Esophagus muscularis mucosa (tissue), 4 donors: Measurements from ENCODE around the gene KIAA1614. TPM values are rescaled to one million over a fixed set of nuclear protein-coding genes. Genes with fewer than 3 reads are reported as not detected.

Experiments used
- DNase-seq: peaks from one replicate; pipeline ENCODE4 v3.0.0-alpha.2; 2017; ENCODE audit errors: extremely low spot score
- H3K27ac ChIP-seq, 4 donors: fragments of 200-600 bp; sonication (generic); replicated peaks in 1 of 4; 1 replicate in 3 of 4; 2 replicates in 1 of 4; pipeline ENCODE4 v1.5.1; 2016 to 2019; ENCODE audit warnings: mild to moderate bottlenecking in 1 of 4
- H3K27me3 ChIP-seq, 4 donors: fragments of 200-600 bp; sonication (generic); one replicate each; pipeline versions ENCODE4 v1.5.1 to v1.6.0; 2016 to 2019
- H3K36me3 ChIP-seq, 4 donors: fragments of 200-600 bp; sonication (generic); one replicate each; pipeline ENCODE4 v1.5.1; 2016 to 2019
- H3K4me1 ChIP-seq, 4 donors: fragments of 200-600 bp; sonication (generic); one replicate each; pipeline ENCODE4 v1.5.1; 2016 to 2019
- H3K4me3 ChIP-seq, 4 donors: fragments of 200-600 bp; sonication (generic); 1 replicate in 2 of 4; 2 replicates in 2 of 4; pipeline ENCODE4 v1.5.1; 2016 to 2019; ENCODE audit warnings: mild to moderate bottlenecking in 4 of 4, moderate library complexity in 1 of 4
- H3K9me3 ChIP-seq, 4 donors: fragments of 200-600 bp; sonication (generic); 1 replicate in 3 of 4; 2 replicates in 1 of 4; pipeline ENCODE4 v1.5.1; 2016 to 2019
- EP300 ChIP-seq: sonication (generic); formaldehyde crosslinking; IDR thresholded peaks from one replicate; pipeline ENCODE4 v1.6.1; 2017; ENCODE audit warnings: antibody characterized with exemption
- POLR2A ChIP-seq: fragments of 450-650 bp; IDR thresholded peaks from one replicate; pipeline ENCODE4 v1.6.1; 2017; ENCODE audit warnings: antibody characterized with exemption, moderate library complexity, mild to moderate bottlenecking, low read depth
- POLR2AphosphoS5 ChIP-seq, 2 donors: sonication (generic); formaldehyde crosslinking; IDR thresholded peaks; one replicate each; pipeline ENCODE4 v1.6.1; 2017; ENCODE audit warnings: antibody characterized with exemption in 2 of 2
- WGBS: methylation state at CpG from one replicate; pipeline ENCODE4 v1.1.5; 2018; 5-methylcytosine and 5-hydroxymethylcytosine counted together
- intact Hi-C: fragments of 100-400 bp; cut with DNase I; formaldehyde crosslinking; loops from one replicate; pipeline ENCODE4 v1.15.1; 2023
- total RNA-seq, 4 donors: library from RNA; depleted of rRNA; stranded (reverse); fragments of >200 nt; gene quantifications; one replicate each; pipeline versions ENCODE4 v1.1.0 to v1.2.1, GENCODE V29; 2016
- TF ChIP-seq, protein P1 (sequence below), 3 experiments: fragments of 200-600 bp in 2 of 3; fragments of 450-650 bp in 1 of 3; sonication (generic) in 2 of 3; IDR thresholded peaks; one replicate each; pipeline ENCODE4 v1.5.1; 2017 to 2019; ENCODE audit warnings: antibody characterized with exemption in 3 of 3, mild to moderate bottlenecking in 2 of 3, moderate library complexity in 1 of 3

Gene KIAA1614
- total RNA-seq, 4 donors from 2014 or later: 15.4 to 30.0 (median 17.4) TPM

DNA sequence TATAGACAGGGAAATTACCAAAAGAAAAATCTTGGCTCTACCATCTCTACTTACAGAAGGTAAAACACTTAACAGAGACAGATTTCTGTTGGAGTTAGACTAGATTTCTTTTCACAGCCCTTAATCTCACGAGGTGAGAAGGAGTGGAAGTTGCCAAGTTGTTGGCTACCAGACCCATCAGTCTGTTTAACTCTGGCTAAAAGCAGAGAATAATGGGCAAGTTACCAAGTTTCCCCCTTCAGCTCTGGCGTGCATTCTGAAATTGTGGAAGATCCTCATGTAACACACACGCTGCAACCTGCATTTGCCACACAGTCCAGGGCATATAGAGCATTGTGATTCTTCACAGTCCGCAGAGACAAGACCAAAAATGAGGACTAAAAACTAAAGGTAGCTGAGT lies 60.7 kb downstream of the KIAA1614 start:
- Histone ChIP-seq H3K4me1 (peaks cover 7 to 43% (median 33%) of the 10 kb centered on the region in 4 donors), H3K36me3 (peaks cover 0 to 54% (median 37%) of the 10 kb centered on the region in 4 donors), H3K27ac (peak overlapping the region in 2 of 4 donors; percentile 4 to 25), H3K4me3 (no peak overlapping the region), H3K9me3 (no peaks in the 10 kb centered on the region), H3K27me3 (no peaks in the 10 kb centered on the region)
- intact Hi-C loops: no loop called here
- no peak for DNase-seq
- TF ChIP-seq, protein P1, sequence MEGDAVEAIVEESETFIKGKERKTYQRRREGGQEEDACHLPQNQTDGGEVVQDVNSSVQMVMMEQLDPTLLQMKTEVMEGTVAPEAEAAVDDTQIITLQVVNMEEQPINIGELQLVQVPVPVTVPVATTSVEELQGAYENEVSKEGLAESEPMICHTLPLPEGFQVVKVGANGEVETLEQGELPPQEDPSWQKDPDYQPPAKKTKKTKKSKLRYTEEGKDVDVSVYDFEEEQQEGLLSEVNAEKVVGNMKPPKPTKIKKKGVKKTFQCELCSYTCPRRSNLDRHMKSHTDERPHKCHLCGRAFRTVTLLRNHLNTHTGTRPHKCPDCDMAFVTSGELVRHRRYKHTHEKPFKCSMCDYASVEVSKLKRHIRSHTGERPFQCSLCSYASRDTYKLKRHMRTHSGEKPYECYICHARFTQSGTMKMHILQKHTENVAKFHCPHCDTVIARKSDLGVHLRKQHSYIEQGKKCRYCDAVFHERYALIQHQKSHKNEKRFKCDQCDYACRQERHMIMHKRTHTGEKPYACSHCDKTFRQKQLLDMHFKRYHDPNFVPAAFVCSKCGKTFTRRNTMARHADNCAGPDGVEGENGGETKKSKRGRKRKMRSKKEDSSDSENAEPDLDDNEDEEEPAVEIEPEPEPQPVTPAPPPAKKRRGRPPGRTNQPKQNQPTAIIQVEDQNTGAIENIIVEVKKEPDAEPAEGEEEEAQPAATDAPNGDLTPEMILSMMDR (IDR thresholded peaks at IDR 0.05): no peak
- no peak for TF ChIP-seq POLR2A
- TF ChIP-seq POLR2AphosphoS5 (IDR thresholded peaks at IDR 0.05): no peak
- TF ChIP-seq EP300: no peak
- WGBS: 53% methylated on average over 4 of the region's 4 CpGs

DNA sequence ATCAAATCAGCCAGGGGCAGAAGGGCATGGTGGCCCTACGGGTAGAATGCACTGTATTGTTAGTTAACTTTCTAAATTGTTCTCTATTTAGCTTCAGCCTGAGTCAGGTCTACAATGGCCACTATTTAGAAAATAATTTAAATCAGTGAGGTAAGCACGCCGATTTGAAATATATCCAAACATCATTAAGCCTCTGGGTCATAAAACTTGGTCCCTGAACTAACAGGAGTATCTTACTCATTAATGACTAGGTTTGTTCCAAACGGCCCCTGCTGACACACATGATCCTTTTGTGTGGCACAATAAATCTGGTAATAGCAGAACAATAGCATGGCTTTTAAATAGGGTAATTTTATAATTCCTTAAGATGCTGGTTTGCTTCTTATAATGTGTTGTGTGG lies 61.5 kb downstream of the KIAA1614 start:
- intact Hi-C loops: no loop called here
- Histone ChIP-seq H3K36me3 (peaks cover 0 to 55% (median 37%) of the 10 kb centered on the region in 4 donors), H3K27me3 (no peaks in the 10 kb centered on the region), H3K4me3 (no peak overlapping the region), H3K27ac (no peak overlapping the region), H3K4me1 (peaks cover 7 to 42% (median 33%) of the 10 kb centered on the region in 4 donors), H3K9me3 (no peaks in the 10 kb centered on the region)
- 77% methylated on average over 4 of the region's 4 CpGs for WGBS
- DNase-seq: no peak
- TF ChIP-seq POLR2AphosphoS5 (IDR thresholded peaks at IDR 0.05): no peak
- TF ChIP-seq, protein P1 (IDR thresholded peaks at IDR 0.05): no peak
- TF ChIP-seq EP300: no peak
- TF ChIP-seq POLR2A: no peak

DNA sequence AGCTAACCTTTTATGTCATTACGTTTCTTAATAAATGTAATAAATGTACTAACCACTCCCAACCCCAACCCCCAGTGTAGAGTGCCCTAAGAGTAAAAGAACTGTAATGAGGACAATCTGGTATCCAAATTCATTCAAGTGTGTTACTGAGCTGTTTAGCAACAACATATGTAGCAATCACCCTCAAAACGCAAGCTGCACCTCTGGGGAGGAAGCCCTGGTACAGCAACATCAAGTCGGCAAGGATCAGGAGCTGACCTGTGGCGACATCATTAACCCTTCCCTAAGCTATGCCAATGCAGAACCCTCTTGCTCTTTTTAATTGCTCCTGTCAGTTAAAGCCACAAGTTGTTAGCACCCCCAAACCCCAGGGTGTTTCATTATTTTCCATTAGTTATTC lies 62.9 kb downstream of the KIAA1614 start:
- Histone ChIP-seq H3K36me3 (peaks cover 0 to 52% (median 32%) of the 10 kb centered on the region in 4 donors), H3K4me3 (no peak overlapping the region), H3K4me1 (peaks cover 7 to 40% (median 33%) of the 10 kb centered on the region in 4 donors), H3K9me3 (no peaks in the 10 kb centered on the region), H3K27me3 (no peaks in the 10 kb centered on the region), H3K27ac (no peak overlapping the region)
- 49% methylated on average over 4 of the region's 4 CpGs for WGBS
- intact Hi-C loops: no loop called here
- TF ChIP-seq POLR2A (no peak), POLR2AphosphoS5 (IDR thresholded peaks at IDR 0.05) (no peak), EP300 (no peak)
- TF ChIP-seq, protein P1 (IDR thresholded peaks at IDR 0.05): no peak
- DNase-seq: peak; percentile 34

DNA sequence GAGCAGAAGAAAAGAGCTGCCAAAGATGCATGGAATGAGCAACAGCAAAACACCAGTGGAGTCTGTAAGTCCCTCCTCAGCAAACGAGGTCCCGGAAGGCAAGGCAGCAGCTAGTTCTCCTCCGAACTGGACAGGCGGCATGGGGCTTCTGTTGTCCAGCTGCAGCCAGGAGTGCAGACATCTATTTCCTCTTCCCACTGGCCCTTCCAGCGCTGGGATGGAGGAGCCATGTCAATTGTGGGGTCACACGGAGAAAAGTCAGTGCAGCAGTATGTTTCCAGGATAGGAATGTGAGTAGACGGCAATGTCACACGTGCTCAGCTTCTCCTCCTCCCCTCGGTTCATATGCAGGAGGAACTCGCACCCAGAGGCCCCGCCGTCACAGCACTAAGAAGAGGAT lies 63.5 kb downstream of the KIAA1614 start:
- H3K4me3 ChIP-seq: no peak overlapping the region
- DNase-seq: peak; percentile 68
- TF ChIP-seq POLR2A (no peak), POLR2AphosphoS5 (IDR thresholded peaks at IDR 0.05) (no peak), EP300 (no peak)
- TF ChIP-seq, protein P1 (IDR thresholded peaks at IDR 0.05): no peak
- H3K9me3 ChIP-seq: no peaks in the 10 kb centered on the region
- H3K27me3 ChIP-seq: no peaks in the 10 kb centered on the region
- 94% methylated on average over 12 of the region's 12 CpGs for WGBS
- no peak overlapping the region for H3K27ac ChIP-seq
- peaks cover 7 to 40% (median 33%) of the 10 kb centered on the region in 4 donors for H3K4me1 ChIP-seq
- intact Hi-C loops: no loop called here
- peaks cover 0 to 46% (median 30%) of the 10 kb centered on the region in 4 donors for H3K36me3 ChIP-seq

DNA sequence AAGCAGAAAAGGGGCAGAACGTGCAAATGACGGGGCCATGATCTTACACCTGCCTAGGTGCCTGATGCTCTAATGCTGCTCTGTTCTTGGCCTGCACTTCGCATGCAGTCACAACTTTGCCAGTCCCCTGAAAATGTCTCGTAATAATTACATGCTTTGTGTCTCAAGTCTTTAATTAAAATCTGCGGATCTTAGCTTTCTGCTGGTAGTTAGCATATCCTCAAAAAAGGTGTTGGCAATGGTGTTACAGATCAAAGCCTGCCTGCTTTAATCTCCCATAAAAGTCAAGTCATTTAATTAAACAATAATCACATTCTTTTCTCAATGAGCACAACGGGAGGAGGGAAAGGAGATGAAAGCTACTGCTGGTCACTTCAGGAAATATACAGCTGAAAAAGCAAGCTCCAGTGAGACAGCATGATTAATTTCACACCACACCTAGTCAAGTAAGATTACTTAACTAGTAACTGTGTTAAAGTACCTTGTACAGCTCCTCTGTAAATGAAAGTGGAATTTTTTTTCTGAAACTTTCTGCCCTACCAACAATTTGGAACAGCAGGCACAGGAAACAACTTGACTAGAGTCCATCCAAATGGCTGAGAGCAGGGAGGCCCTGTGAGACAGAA lies 64.1 kb downstream of the KIAA1614 start:
- Histone ChIP-seq H3K4me3 (no peak overlapping the region), H3K9me3 (no peaks in the 10 kb centered on the region), H3K4me1 (peaks cover 7 to 42% (median 37%) of the 10 kb centered on the region in 4 donors), H3K27me3 (no peaks in the 10 kb centered on the region), H3K36me3 (peaks cover 0 to 47% (median 29%) of the 10 kb centered on the region in 4 donors), H3K27ac (no peak overlapping the region)
- 90% methylated on average over 6 of the region's 6 CpGs for WGBS
- TF ChIP-seq EP300 (no peak), POLR2AphosphoS5 (IDR thresholded peaks at IDR 0.05) (no peak), POLR2A (no peak)
- TF ChIP-seq, protein P1 (IDR thresholded peaks at IDR 0.05): no peak
- intact Hi-C loops: no loop called here
- peak; percentile 64 for DNase-seq
